Dendritic cell treated with granulocyte-macrophage colony-stimulating factor and Interleukin-4, amounts not matched to agents 40 ng/mL and 50 ng/mL, for 4 days (primary cell): ENCODE measurements around the gene TNFRSF8.

Source experiments
- H3K27ac Mint-ChIP-seq: one replicate; pipeline ENCODE4 v1.8.0; 2022; ENCODE audit warnings: mild to moderate bottlenecking, mixed read lengths
- H3K27me3 Mint-ChIP-seq: one replicate; pipeline ENCODE4 v1.8.0; 2022; ENCODE audit warnings: mild to moderate bottlenecking, mixed read lengths
- H3K36me3 Mint-ChIP-seq: one replicate; pipeline ENCODE4 v1.8.0; 2022; ENCODE audit warnings: low read depth, mixed read lengths
- H3K4me1 Mint-ChIP-seq: one replicate; pipeline ENCODE4 v1.8.0; 2022; ENCODE audit warnings: low read depth, mixed read lengths
- H3K4me3 Mint-ChIP-seq: one replicate; pipeline ENCODE4 v1.8.0; 2022; ENCODE audit warnings: mild to moderate bottlenecking, moderate library complexity, mixed read lengths
- H3K9me3 Mint-ChIP-seq: one replicate; pipeline ENCODE4 v1.8.0; 2022; ENCODE audit warnings: mixed read lengths
- intact Hi-C: fragments of 100-400 bp; cut with micrococcal nuclease; formaldehyde crosslinking; loops from one replicate; pipeline ENCODE4 v1.15.0; 2022

TNFRSF8 gene

GRCh38 chr1:12180315-12180714 lies 117.2 kb downstream of the TNFRSF8 start:
- Mint-ChIP-seq H3K4me3 (no peak overlapping the region), H3K36me3 (peaks cover 68% of the 10 kb centered on the region), H3K9me3 (no peaks in the 10 kb centered on the region), H3K4me1 (peaks cover 98% of the 10 kb centered on the region), H3K27ac (peak overlapping the region; percentile 96), H3K27me3 (no peaks in the 10 kb centered on the region)
- intact Hi-C loops: loop anchor here (5.0 kb wide), 1 partner anchor 38 kb away; no protein-coding TSS in a partner anchor

GRCh38 chr1:12180903-12181302 lies 117.8 kb downstream of the TNFRSF8 start:
- H3K4me3 Mint-ChIP-seq: peak overlapping the region; percentile 21
- H3K36me3 Mint-ChIP-seq: peaks cover 68% of the 10 kb centered on the region
- intact Hi-C loops: loop anchor here (5.0 kb wide), 1 partner anchor 39 kb away; no protein-coding TSS in a partner anchor
- H3K27ac Mint-ChIP-seq: peak overlapping the region; percentile 96
- H3K27me3 Mint-ChIP-seq: no peaks in the 10 kb centered on the region
- no peaks in the 10 kb centered on the region for H3K9me3 Mint-ChIP-seq
- H3K4me1 Mint-ChIP-seq: peaks cover 98% of the 10 kb centered on the region

- H3K4me3 Mint-ChIP-seq: no peak overlapping the region
- H3K27ac Mint-ChIP-seq: peak overlapping the region; percentile 96
- H3K36me3 Mint-ChIP-seq: peaks cover 68% of the 10 kb centered on the region
- no peaks in the 10 kb centered on the region for H3K27me3 Mint-ChIP-seq
- intact Hi-C loops: loop anchor here (5.0 kb wide), 1 partner anchor 39 kb away; no protein-coding TSS in a partner anchor
- peaks cover 97% of the 10 kb centered on the region for H3K4me1 Mint-ChIP-seq
- H3K9me3 Mint-ChIP-seq: no peaks in the 10 kb centered on the region
These were observed 118.5 kb downstream of the TNFRSF8 start for GRCh38 chr1:12181568-12181967.

- Mint-ChIP-seq H3K4me3 (no peak overlapping the region), H3K4me1 (peaks cover 95% of the 10 kb centered on the region), H3K9me3 (no peaks in the 10 kb centered on the region), H3K36me3 (peaks cover 73% of the 10 kb centered on the region), H3K27ac (peak overlapping the region; percentile 96), H3K27me3 (no peaks in the 10 kb centered on the region)
- intact Hi-C loops: loop anchor here (5.0 kb wide), 1 partner anchor 40 kb away; no protein-coding TSS in a partner anchor
These were observed 119.4 kb downstream of the TNFRSF8 start for GRCh38 chr1:12182410-12182984.

GRCh38 chr1:12183095-12183794 lies 120.1 kb downstream of the TNFRSF8 start:
- H3K27ac Mint-ChIP-seq: peak overlapping the region; percentile 96
- intact Hi-C loops: loop anchor here (5.0 kb wide), 1 partner anchor 41 kb away; no protein-coding TSS in a partner anchor
- peaks cover 95% of the 10 kb centered on the region for H3K4me1 Mint-ChIP-seq
- H3K36me3 Mint-ChIP-seq: peaks cover 73% of the 10 kb centered on the region
- H3K4me3 Mint-ChIP-seq: peak overlapping the region; percentile 70
- H3K9me3 Mint-ChIP-seq: no peaks in the 10 kb centered on the region
- H3K27me3 Mint-ChIP-seq: no peaks in the 10 kb centered on the region

GRCh38 chr1:12184008-12184681 lies 121.0 kb downstream of the TNFRSF8 start:
- peaks cover 95% of the 10 kb centered on the region for H3K4me1 Mint-ChIP-seq

GRCh38 chr1:12185036-12185917 lies 122.2 kb downstream of the TNFRSF8 start:
- peak overlapping the region; percentile 70 for H3K4me3 Mint-ChIP-seq
- H3K4me1 Mint-ChIP-seq: peaks cover 93% of the 10 kb centered on the region
- intact Hi-C loops: no loop called here
- no peaks in the 10 kb centered on the region for H3K27me3 Mint-ChIP-seq
- no peaks in the 10 kb centered on the region for H3K9me3 Mint-ChIP-seq
- H3K36me3 Mint-ChIP-seq: peaks cover 74% of the 10 kb centered on the region
- H3K27ac Mint-ChIP-seq: peak overlapping the region; percentile 96

More at GRCh38 chr1:12184008-12184681, 121.0 kb downstream of the TNFRSF8 start:
- intact Hi-C loops: loop anchor here (5.0 kb wide), 1 partner anchor 42 kb away; no protein-coding TSS in a partner anchor
- Mint-ChIP-seq H3K36me3 (peaks cover 73% of the 10 kb centered on the region), H3K4me3 (peak overlapping the region; percentile 70), H3K9me3 (no peaks in the 10 kb centered on the region), H3K27ac (peak overlapping the region; percentile 96), H3K27me3 (no peaks in the 10 kb centered on the region)

- H3K36me3 Mint-ChIP-seq: peaks cover 75% of the 10 kb centered on the region
- no peaks in the 10 kb centered on the region for H3K27me3 Mint-ChIP-seq
- H3K4me3 Mint-ChIP-seq: peak overlapping the region; percentile 70
- peak overlapping the region; percentile 96 for H3K27ac Mint-ChIP-seq
- no peaks in the 10 kb centered on the region for H3K9me3 Mint-ChIP-seq
- peaks cover 93% of the 10 kb centered on the region for H3K4me1 Mint-ChIP-seq
- intact Hi-C loops: no loop called here
These were observed 123.0 kb downstream of the TNFRSF8 start for GRCh38 chr1:12185918-12186678.

GRCh38 chr1:12186679-12186985 lies 123.5 kb downstream of the TNFRSF8 start:
- no peak overlapping the region for H3K4me3 Mint-ChIP-seq
- intact Hi-C loops: no loop called here
- H3K27me3 Mint-ChIP-seq: no peaks in the 10 kb centered on the region
- no peak overlapping the region for H3K27ac Mint-ChIP-seq
- peaks cover 93% of the 10 kb centered on the region for H3K4me1 Mint-ChIP-seq
- H3K9me3 Mint-ChIP-seq: no peaks in the 10 kb centered on the region
- H3K36me3 Mint-ChIP-seq: peaks cover 75% of the 10 kb centered on the region

GRCh38 chr1:12188115-12188514 lies 125.0 kb downstream of the TNFRSF8 start:
- H3K27ac Mint-ChIP-seq: peak overlapping the region; percentile 22
- peaks cover 93% of the 10 kb centered on the region for H3K4me1 Mint-ChIP-seq
- intact Hi-C loops: no loop called here
- peaks cover 77% of the 10 kb centered on the region for H3K36me3 Mint-ChIP-seq
- no peak overlapping the region for H3K4me3 Mint-ChIP-seq
- H3K9me3 Mint-ChIP-seq: no peaks in the 10 kb centered on the region
- H3K27me3 Mint-ChIP-seq: no peaks in the 10 kb centered on the region

GRCh38 chr1:12188657-12189327 lies 125.7 kb downstream of the TNFRSF8 start:
- H3K4me3 Mint-ChIP-seq: no peak overlapping the region
- intact Hi-C loops: no loop called here
- H3K9me3 Mint-ChIP-seq: no peaks in the 10 kb centered on the region
- H3K27ac Mint-ChIP-seq: peak overlapping the region; percentile 22
- H3K27me3 Mint-ChIP-seq: no peaks in the 10 kb centered on the region
- H3K4me1 Mint-ChIP-seq: peaks cover 94% of the 10 kb centered on the region
- H3K36me3 Mint-ChIP-seq: peaks cover 83% of the 10 kb centered on the region

GRCh38 chr1:12189328-12189682 lies 126.2 kb downstream of the TNFRSF8 start:
- intact Hi-C loops: no loop called here
- Mint-ChIP-seq H3K27ac (peak overlapping the region; percentile 22), H3K4me1 (peaks cover 94% of the 10 kb centered on the region), H3K36me3 (peaks cover 88% of the 10 kb centered on the region), H3K9me3 (no peaks in the 10 kb centered on the region), H3K4me3 (no peak overlapping the region), H3K27me3 (no peaks in the 10 kb centered on the region)
